ENCODE results near the gene DLGAP1. TPM values are rescaled to one million over a fixed set of nuclear protein-coding genes. Genes with fewer than 3 reads are reported as not detected.
A peak's percentile ranks its signal among the peaks of the same experiment; 100 is the strongest.

DLGAP1 gene
- total and polyA plus RNA-seq, 3 experiments from 2014 or later, result 0.07 to 0.46 TPM; not detected in 1

GRCh38 chr18:3447895-3448837 is 1006.9 kb downstream of the DLGAP1 start:
- Mint-ChIP-seq H3K4me1 (peaks cover 22 to 33% (median 31%) of the 10 kb centered on the region in 3 donors), H3K27me3 (peaks cover 0 to 19% of the 10 kb centered on the region in 2 donors), H3K9me3 (no peaks in the 10 kb centered on the region), H3K4me3 (peak overlapping the region; percentile 85 to 98 (median 96)), H3K27ac (peak overlapping the region; percentile 93 to 100 (median 100)), H3K36me3 (peaks cover 0 to 42% (median 0%) of the 10 kb centered on the region in 3 donors)
- POLR2A ChIA-PET, result interaction anchor here (0.6 to 3.7 kb wide), 24 partner anchors 9 to 806 kb away, joined by 3 to 53 read pairs (median 5); partner anchors contain the start of genes MYL12A and MYL12B
- peak; percentile 77 to 94 (median 89) for DNase-seq
- Histone ChIP-seq H3K27ac (ENCODE audit: low read depth, low read length) (peak overlapping the region; percentile 94), H3K9me3 (ENCODE audit: low read length) (no peaks in the 10 kb centered on the region), H3K27me3 (ENCODE audit: insufficient read depth, low read length, poor library complexity, severe bottlenecking) (no peaks in the 10 kb centered on the region), H3K4me1 (ENCODE audit: insufficient read depth, low read length) (peaks cover 16% of the 10 kb centered on the region), H3K36me3 (ENCODE audit: insufficient read depth, low read length) (no peaks in the 10 kb centered on the region), H3K4me3 (ENCODE audit: low read length) (peak overlapping the region; percentile 96)
- CTCF ChIA-PET, result interaction anchor here (1.1 to 3.2 kb wide), 11 partner anchors 7 to 151 kb away, joined by 4 to 25 read pairs (median 6); no protein-coding TSS in a partner anchor

DNA sequence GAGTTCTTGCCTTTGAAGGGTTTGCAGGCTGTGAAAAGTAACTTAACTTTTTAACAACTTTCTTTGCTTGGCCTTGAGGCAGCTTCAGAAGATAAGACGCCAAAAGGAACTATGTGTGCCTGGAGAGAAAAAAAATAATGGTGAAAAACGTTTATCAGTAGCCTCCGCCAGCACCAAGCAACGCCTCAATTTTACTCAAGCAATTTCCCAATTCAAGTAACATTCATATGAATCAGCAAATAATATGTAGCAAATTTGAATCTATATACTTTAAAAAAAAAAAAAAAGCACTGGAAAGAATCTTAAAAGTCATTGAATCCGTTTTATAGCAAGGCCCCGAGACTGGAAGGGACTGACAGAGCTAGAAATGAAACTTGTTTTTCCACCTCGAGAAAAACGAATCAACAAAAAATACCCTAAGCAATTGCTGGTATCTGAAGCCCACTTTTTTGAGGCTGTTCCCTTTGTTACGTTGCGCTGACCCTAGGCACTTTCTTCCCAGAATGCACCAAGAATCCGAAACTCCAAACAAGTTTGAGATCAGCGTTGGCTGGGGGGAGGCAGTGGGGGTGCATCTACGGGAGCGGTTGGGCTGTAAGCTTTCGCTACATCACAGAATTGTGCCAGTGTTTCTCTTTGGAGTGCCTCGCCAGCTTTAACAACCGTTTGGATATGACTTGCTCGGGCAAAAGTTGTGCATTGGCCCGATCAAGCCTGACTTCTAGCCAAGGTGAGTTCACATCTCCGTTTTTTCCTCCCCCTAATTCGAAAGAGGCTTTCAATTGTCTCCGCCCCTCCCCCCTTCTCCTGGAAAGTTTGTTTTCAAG is 1007.8 kb downstream of the DLGAP1 start:
- peaks cover 9% of the 10 kb centered on the region for H3K4me1 ChIP-seq (ENCODE audit: insufficient read depth, low read length)
- H3K4me1 Mint-ChIP-seq, result peaks cover 14 to 25% (median 22%) of the 10 kb centered on the region in 3 donors
- DNase-seq, result no peak

More for the DNA sequence above, 1007.8 kb downstream of the DLGAP1 start:
- H3K9me3 ChIP-seq (ENCODE audit: low read length), result no peaks in the 10 kb centered on the region
- POLR2A ChIA-PET, result interaction anchor here (0.6 to 3.7 kb wide), 20 partner anchors 11 to 805 kb away, joined by 3 to 53 read pairs (median 4); partner anchors contain the start of gene MYL12B
- no peaks in the 10 kb centered on the region for H3K36me3 ChIP-seq (ENCODE audit: insufficient read depth, low read length)
- H3K9me3 Mint-ChIP-seq, result no peaks in the 10 kb centered on the region
- H3K4me3 Mint-ChIP-seq, result peak overlapping the region; percentile 85 to 98 (median 96)
- peak overlapping the region; percentile 93 to 100 (median 100) for H3K27ac Mint-ChIP-seq
- H3K27ac ChIP-seq (ENCODE audit: low read depth, low read length), result peak overlapping the region; percentile 94
- peak overlapping the region; percentile 96 for H3K4me3 ChIP-seq (ENCODE audit: low read length)
- CTCF ChIA-PET, result interaction anchor here (1.1 to 3.2 kb wide), 11 partner anchors 8 to 150 kb away, joined by 4 to 25 read pairs (median 5); no protein-coding TSS in a partner anchor
- no peaks in the 10 kb centered on the region for H3K27me3 ChIP-seq (ENCODE audit: insufficient read depth, low read length, poor library complexity, severe bottlenecking)
- peaks cover 0 to 36% (median 0%) of the 10 kb centered on the region in 3 donors for H3K36me3 Mint-ChIP-seq
- H3K27me3 Mint-ChIP-seq, result peaks cover 0 to 19% of the 10 kb centered on the region in 2 donors

Data from CD8-positive, alpha-beta memory T cell (primary cell).